ENCODE data around the gene OBP2B.
A peak's percentile ranks its signal among the peaks of the same experiment; 100 is the strongest.
"Not testable (repeated sequence)": the region's sequence is repeated elsewhere in the genome, so short reads cannot be mapped to it uniquely, and the experiment has no call there.

The OBP2B gene

GRCh38 chr9:133200631-133201030, 8.4 kb downstream of the OBP2B start:
- DNase-seq = no peak

- DNase-seq = peak in 1 of 2 experiments; percentile 0
These were observed 9.3 kb downstream of the OBP2B start for GRCh38 chr9:133199648-133200321.

- no peak for DNase-seq
These were observed 14.0 kb downstream of the OBP2B start for GRCh38 chr9:133195029-133195428.

GRCh38 chr9:133194597-133194996, 14.5 kb downstream of the OBP2B start:
- no peak for DNase-seq

- no peak for DNase-seq
These were observed 17.1 kb downstream of the OBP2B start for GRCh38 chr9:133191989-133192388.

- no peak for DNase-seq
These were observed 19.2 kb downstream of the OBP2B start for GRCh38 chr9:133189826-133190225.

- DNase-seq = no peak
These were observed 20.2 kb downstream of the OBP2B start for GRCh38 chr9:133188843-133189180.

GRCh38 chr9:133188006-133188842, 20.8 kb downstream of the OBP2B start:
- DNase-seq = peak in 1 of 2 experiments; percentile 5

GRCh38 chr9:133187561-133188005, 21.5 kb downstream of the OBP2B start:
- no peak for DNase-seq

GRCh38 chr9:133186736-133187135, 22.3 kb downstream of the OBP2B start:
- no peak for DNase-seq

- peak in 1 of 2 experiments; percentile 2 for DNase-seq
These were observed 24.1 kb downstream of the OBP2B start for GRCh38 chr9:133184971-133185370.

- DNase-seq = no peak
These were observed 26.9 kb downstream of the OBP2B start for GRCh38 chr9:133182151-133182550.

- DNase-seq = no peak
These were observed 27.5 kb downstream of the OBP2B start for GRCh38 chr9:133181561-133181960.

GRCh38 chr9:133180953-133181352, 28.1 kb downstream of the OBP2B start:
- DNase-seq = no peak

GRCh38 chr9:133173056-133173455, 36.0 kb downstream of the OBP2B start:
- no peak for DNase-seq

GRCh38 chr9:133171161-133171961, 37.7 kb downstream of the OBP2B start:
- DNase-seq = no peak

GRCh38 chr9:133170716-133171115, 38.3 kb downstream of the OBP2B start:
- no peak for DNase-seq

- not testable (repeated sequence) for DNase-seq
These were observed 39.4 kb downstream of the OBP2B start for GRCh38 chr9:133169687-133170086.

GRCh38 chr9:133169102-133169501, 39.9 kb downstream of the OBP2B start:
- DNase-seq = no peak

GRCh38 chr9:133168432-133168831, 40.6 kb downstream of the OBP2B start:
- DNase-seq = no peak

- DNase-seq = no peak
These were observed 41.3 kb downstream of the OBP2B start for GRCh38 chr9:133167769-133168168.

- no peak for DNase-seq
These were observed 41.8 kb downstream of the OBP2B start for GRCh38 chr9:133167096-133167730.

GRCh38 chr9:133166392-133166791, 42.7 kb downstream of the OBP2B start:
- DNase-seq = no peak
